Measurements from ENCODE around the gene NMT2. TPM values are rescaled to one million over a fixed set of nuclear protein-coding genes. Genes with fewer than 3 reads are reported as not detected.

The NMT2 gene
- total RNA-seq (ENCODE audit: low replicate concordance), result 24.2 and 36.1 TPM in 2 replicates

DNA sequence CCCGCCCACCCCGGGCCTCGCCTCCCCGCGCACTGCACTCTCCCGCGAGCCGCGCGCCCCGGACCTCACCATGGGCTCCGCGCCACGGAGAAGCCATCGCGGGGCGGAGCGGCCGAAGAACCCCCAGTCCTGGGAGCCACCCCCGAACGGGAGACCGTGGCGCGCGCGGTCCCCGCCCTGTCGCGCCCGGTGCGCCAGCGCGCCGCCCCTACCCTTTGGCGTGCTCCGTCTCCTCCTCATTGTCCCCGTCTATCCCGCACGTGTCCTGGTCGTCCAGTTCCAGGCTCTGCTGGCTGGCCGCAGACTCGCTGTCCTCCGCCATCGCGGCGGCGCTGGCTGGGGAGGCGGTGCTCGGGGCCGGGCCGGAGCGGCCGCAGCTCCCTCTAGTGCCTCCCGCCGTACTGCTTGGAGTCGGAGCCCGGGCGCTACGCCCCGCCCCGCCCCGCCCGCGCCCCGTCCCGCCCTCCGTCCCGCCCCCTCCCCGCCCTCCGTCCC is at the start of gene NMT2:
Gene NMT2 (minus strand): TSS at position 403 of the 495 bp plus-strand sequence. CDS start 81 bp downstream, at position 322.

DNA sequence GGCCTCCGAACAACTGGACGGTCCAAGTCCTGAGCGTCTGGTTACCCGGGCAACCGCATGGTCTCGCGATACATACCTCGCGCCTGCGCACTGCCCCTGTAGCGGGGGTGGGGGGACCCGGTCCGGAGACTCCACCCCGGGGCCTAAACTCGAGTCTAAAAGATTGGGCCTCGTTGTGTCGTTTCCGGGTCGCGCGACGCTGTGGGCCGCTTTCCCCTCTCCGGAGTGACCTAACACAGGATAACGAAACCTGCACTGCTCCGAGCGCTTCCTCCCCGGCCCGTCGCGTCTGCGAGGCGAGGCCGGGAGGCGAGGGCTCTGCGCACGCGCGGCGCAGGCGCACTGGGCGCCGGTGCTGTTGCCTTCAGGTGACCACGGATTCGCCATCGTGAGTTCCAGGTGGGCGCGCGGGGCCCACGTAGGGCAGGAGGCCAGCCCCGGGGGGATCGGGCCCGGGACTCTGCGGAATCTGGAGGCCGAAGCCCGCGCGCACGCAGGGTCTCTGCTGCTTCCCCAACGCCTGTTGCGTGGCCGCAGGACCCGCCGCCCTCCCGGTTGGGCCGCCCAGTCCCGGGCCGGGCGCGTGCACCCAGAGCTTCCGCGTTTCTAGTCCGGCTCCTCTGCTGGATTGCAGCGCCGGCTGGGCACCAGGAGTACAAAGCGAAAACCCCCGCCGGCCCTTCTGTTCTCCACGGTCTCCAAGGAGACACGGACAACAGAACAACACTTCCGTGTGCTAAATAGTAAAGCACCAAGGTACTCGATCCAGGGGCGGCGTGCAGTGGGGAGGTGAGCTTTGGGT is 71.3 kb downstream of the NMT2 start, which contains the start of gene RPP38:
Gene RPP38 (plus strand): TSS at position 345 of the 802 bp plus-strand sequence. CDS start 5,960 bp downstream, outside the sequence.

DNA sequence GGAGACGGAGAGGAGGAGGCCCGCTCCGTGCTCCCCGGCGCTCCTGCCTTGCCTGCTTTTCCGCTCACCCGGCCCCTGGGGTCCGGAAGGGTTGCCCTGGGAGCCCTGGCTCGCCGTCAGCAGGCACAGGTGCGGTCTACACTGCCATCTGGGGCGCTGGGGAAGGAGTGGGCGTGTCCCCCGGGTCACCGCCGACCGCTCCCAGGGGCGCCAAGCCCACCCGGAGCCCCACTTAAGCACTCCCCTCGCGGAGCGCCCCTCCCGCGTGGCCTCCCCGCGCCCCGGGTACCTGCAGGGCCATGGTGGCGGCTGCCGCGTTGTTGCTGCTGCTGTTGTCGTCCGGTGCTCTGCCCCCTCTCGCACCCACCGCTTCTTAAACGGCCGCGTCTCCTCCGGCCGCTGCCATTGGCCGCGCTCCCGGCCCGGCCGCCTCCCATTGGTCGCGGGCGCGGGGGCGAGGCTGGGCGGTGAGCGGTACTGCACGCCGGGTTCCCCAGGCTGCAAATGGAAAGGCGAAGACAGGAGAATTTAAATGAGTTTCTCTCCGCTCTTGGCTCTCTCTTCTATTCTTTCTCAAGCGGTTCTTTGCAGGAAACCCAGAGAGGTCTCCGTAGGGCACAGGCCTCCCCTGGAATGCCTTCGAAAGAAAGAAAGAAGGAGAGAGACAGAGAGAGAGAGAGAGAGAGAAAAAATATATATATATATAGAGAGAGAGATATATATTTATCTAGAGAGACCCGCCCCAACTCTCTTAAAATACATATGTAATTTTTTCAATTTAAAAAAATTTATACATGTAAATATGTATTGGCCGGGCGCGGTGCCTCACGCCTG is 79.8 kb downstream of the NMT2 start, which contains the start of gene ACBD7:
Gene ACBD7 (minus strand): TSS at position 349 of the 834 bp plus-strand sequence. CDS start 48 bp downstream, at position 301.

Other genes with a start within 250 kb of the NMT2 start
- gene DCLRE1C, start 214.6 kb downstream of the NMT2 start, total RNA-seq (ENCODE audit: low replicate concordance), result 5.0 and 19.0 TPM in 2 replicates
- gene MEIG1, start 209.3 kb downstream of the NMT2 start, total RNA-seq (ENCODE audit: low replicate concordance), result 0.94 TPM in 1 of 2 replicates, not detected in the other
- gene OLAH, start 124.8 kb downstream of the NMT2 start, total RNA-seq (ENCODE audit: low replicate concordance), result not detected in 2 replicates
- gene ACBD7, start 79.9 kb downstream of the NMT2 start, total RNA-seq (ENCODE audit: low replicate concordance), result 0.12 and 1.1 TPM in 2 replicates
- gene RPP38, start 71.3 kb downstream of the NMT2 start, total RNA-seq (ENCODE audit: low replicate concordance), result 8.2 and 8.9 TPM in 2 replicates
- 10.1 and 15.9 TPM in 2 replicates for gene FAM171A1, start 202.6 kb upstream of the NMT2 start, total RNA-seq (ENCODE audit: low replicate concordance)